Neural cell (in vitro differentiated cells): Measurements from ENCODE around the gene CFAP20DC. TPM values are rescaled to one million over a fixed set of nuclear protein-coding genes. Genes with fewer than 3 reads are reported as not detected.

Experiments used
- H2AFZ ChIP-seq: fragments of 200-600, 300-800 bp; sonication (generic), shearing (Covaris generic); 2 replicates; pipeline ENCODE4 v1.6.0; 2014; ENCODE audit warnings: low read depth, mild to moderate bottlenecking, antibody characterized with exemption, low read length, moderate library complexity
- H3F3A ChIP-seq: fragments of 200-600 bp; shearing (Covaris generic); 2 replicates; pipeline ENCODE4 v1.6.1; 2016; ENCODE audit warnings: mild to moderate bottlenecking, moderate library complexity, mixed read lengths, antibody characterized with exemption, low read length; ENCODE audit not compliant: insufficient read depth, poor library complexity, severe bottlenecking
- H3K27ac ChIP-seq: fragments of 200-600, 300-800 bp; sonication (generic), shearing (Covaris generic); 2 replicates; pipeline ENCODE4 v1.5.1; 2014; ENCODE audit warnings: mild to moderate bottlenecking, low read length, moderate library complexity
- H3K27me3 ChIP-seq: fragments of 300-800, 200-600 bp; sonication (generic), shearing (Covaris generic); 2 replicates; pipeline ENCODE4 v1.6.0; 2014; ENCODE audit warnings: mild to moderate bottlenecking, low read depth, low read length, moderate library complexity; ENCODE audit not compliant: insufficient read depth
- H3K36me3 ChIP-seq: fragments of 300-800, 200-600 bp; sonication (generic), shearing (Covaris generic); 2 replicates; pipeline ENCODE4 v1.5.1; 2014; ENCODE audit warnings: mild to moderate bottlenecking, antibody characterized with exemption, low read length, moderate library complexity; ENCODE audit not compliant: insufficient read depth
- H3K4me2 ChIP-seq: fragments of 300-800, 200-600 bp; sonication (generic), shearing (Covaris generic); 2 replicates; pipeline ENCODE4 v1.6.0; 2014; ENCODE audit warnings: mild to moderate bottlenecking, low read length
- H3K4me3 ChIP-seq: fragments of 300-800, 200-600 bp; sonication (generic), shearing (Covaris generic); 2 replicates; pipeline ENCODE4 v1.5.1; 2014; ENCODE audit warnings: mild to moderate bottlenecking, low read length, moderate library complexity
- H3K79me2 ChIP-seq: fragments of 200-600 bp; shearing (Covaris generic); replicated peaks from 2 replicates; pipeline ENCODE4 v1.6.0; 2014; ENCODE audit warnings: mild to moderate bottlenecking, low read length, moderate library complexity; ENCODE audit not compliant: insufficient read depth
- H3K9ac ChIP-seq: fragments of 300-800, 200-600 bp; sonication (generic), shearing (Covaris generic); 2 replicates; pipeline ENCODE4 v1.6.1; 2016; ENCODE audit warnings: mild to moderate bottlenecking, low read length, mixed read lengths
- H3K9me2 ChIP-seq: fragments of 200-600 bp; shearing (Covaris generic); 2 replicates; pipeline ENCODE4 v1.6.1; 2016; ENCODE audit warnings: mild to moderate bottlenecking, low read length, mixed read lengths; ENCODE audit not compliant: insufficient read depth
- H3K9me3 ChIP-seq: fragments of 200-600, 300-800 bp; sonication (generic), shearing (Covaris generic); 2 replicates; pipeline ENCODE4 v1.6.1; 2016; ENCODE audit warnings: mild to moderate bottlenecking, mixed run types, low read length, moderate library complexity, mixed read lengths
- H4K20me1 ChIP-seq: fragments of 200-600 bp; shearing (Covaris generic); 2 replicates; pipeline ENCODE4 v1.6.1; 2016; ENCODE audit warnings: mild to moderate bottlenecking, mixed run types; ENCODE audit not compliant: insufficient read depth
- CTCF ChIP-seq: fragments of 450-650 bp; IDR thresholded peaks from 2 replicates; pipeline ENCODE4 v1.5.1; 2014; ENCODE audit warnings: antibody characterized with exemption, mild to moderate bottlenecking, moderate library complexity; ENCODE audit not compliant: poor library complexity, severe bottlenecking
- EP300 ChIP-seq: fragments of 450-650 bp; conservative IDR thresholded peaks from 2 replicates; pipeline ENCODE4 v1.6.1; 2014; ENCODE audit warnings: antibody characterized with exemption, mild to moderate bottlenecking, moderate library complexity; ENCODE audit not compliant: poor library complexity, severe bottlenecking
- EZH2 ChIP-seq: fragments of 200-600, 300-800 bp; shearing (Covaris generic), sonication (generic); IDR thresholded peaks from 2 replicates; pipeline ENCODE4 v1.6.1; 2014; ENCODE audit warnings: antibody characterized with exemption, low read length, borderline replicate concordance, mild to moderate bottlenecking; ENCODE audit not compliant: insufficient read depth, poor library complexity, severe bottlenecking
- MXI1 ChIP-seq: fragments of 450-650 bp; conservative IDR thresholded peaks from 2 replicates; pipeline ENCODE4 v1.6.1; 2014; ENCODE audit warnings: antibody characterized with exemption, mild to moderate bottlenecking; ENCODE audit not compliant: poor library complexity, severe bottlenecking
- POLR2AphosphoS5 ChIP-seq: IDR thresholded peaks from 2 replicates; pipeline ENCODE4 v1.6.1; 2012
- RAD21 ChIP-seq: fragments of 450-650 bp; conservative IDR thresholded peaks from 2 replicates; pipeline ENCODE4 v1.6.1; 2014; ENCODE audit warnings: antibody characterized with exemption, mild to moderate bottlenecking, moderate library complexity
- REST ChIP-seq: IDR thresholded peaks from 2 replicates; pipeline ENCODE4 v1.6.1; 2012; ENCODE audit warnings: borderline replicate concordance
- SMC3 ChIP-seq: fragments of 450-650 bp; conservative IDR thresholded peaks from 2 replicates; pipeline ENCODE4 v1.6.1; 2014; ENCODE audit warnings: antibody characterized with exemption, mild to moderate bottlenecking, moderate library complexity; ENCODE audit not compliant: poor library complexity
- TAF1 ChIP-seq: IDR thresholded peaks from 2 replicates; pipeline ENCODE4 v1.6.1; 2012; ENCODE audit warnings: low read depth
- polyA plus RNA-seq: library from polyadenylated mRNA; depleted of rRNA; stranded (reverse); fragments of >200 nt; gene quantifications from 2 replicates; pipeline ENCODE4 v1.2.3, GENCODE V29; 2014

The CFAP20DC gene
- polyA plus RNA-seq, 1 donor from 2014 or later = not detected

DNA sequence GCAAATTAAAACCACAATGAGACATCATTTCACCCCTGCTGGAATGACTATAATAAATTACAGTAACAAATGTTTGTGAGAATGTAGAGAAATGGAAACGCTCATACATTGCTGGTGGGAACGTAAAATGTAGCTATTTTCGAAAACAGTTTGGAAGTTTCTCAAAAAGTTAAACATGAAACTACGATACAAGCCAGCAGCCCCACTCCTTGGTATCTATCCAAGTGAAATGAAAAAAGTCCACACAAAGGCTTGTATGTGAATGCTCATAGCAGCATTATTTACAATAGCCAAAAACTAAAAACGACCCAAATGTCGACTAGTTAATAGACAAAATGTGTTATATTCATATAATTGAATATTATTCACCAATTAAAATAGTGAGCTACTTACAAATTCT, 22.9 kb upstream of the CFAP20DC start:
- Histone ChIP-seq H3F3A (no peaks in the 10 kb centered on the region), H3K36me3 (no peaks in the 10 kb centered on the region), H3K27me3 (no peaks in the 10 kb centered on the region), H3K4me2 (no peak overlapping the region), H3K9ac (no peak overlapping the region), H2AFZ (no peak overlapping the region), H4K20me1 (no peaks in the 10 kb centered on the region), H3K9me2 (no peaks in the 10 kb centered on the region), H3K4me3 (no peak overlapping the region), H3K79me2 (no peaks in the 10 kb centered on the region), H3K9me3 (no peaks in the 10 kb centered on the region), H3K27ac (no peak overlapping the region)
- TF ChIP-seq RAD21 (no peak), SMC3 (no peak), EP300 (no peak), EZH2 (no peak), POLR2AphosphoS5 (no peak), REST (no peak), TAF1 (no peak)

DNA sequence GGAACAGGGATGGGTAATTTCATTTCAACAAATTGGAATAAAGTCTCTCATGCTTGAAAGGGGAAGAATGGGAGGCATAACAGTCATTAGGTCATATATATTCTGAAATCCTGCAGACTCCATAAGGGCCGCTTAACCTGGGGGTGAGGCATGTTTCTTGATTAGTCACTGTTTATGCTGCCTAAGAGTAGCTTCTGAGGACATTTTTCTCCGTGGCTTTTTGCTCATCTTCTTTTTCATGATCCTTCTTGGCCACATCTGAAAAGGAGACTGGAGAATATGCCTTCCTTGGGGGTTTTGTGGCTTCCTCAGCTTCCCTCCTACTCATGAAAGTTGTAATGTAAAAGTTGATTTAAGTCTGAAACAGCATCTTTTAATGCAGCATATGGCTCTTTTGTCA, 20.0 kb upstream of the CFAP20DC start:
- Histone ChIP-seq H3K9ac (no peak overlapping the region), H3K79me2 (no peaks in the 10 kb centered on the region), H3K4me2 (no peak overlapping the region), H4K20me1 (no peaks in the 10 kb centered on the region), H3K9me2 (no peaks in the 10 kb centered on the region), H3K9me3 (no peaks in the 10 kb centered on the region), H2AFZ (no peak overlapping the region), H3K4me3 (no peak overlapping the region), H3K27ac (no peak overlapping the region), H3K27me3 (no peaks in the 10 kb centered on the region), H3F3A (no peaks in the 10 kb centered on the region), H3K36me3 (no peaks in the 10 kb centered on the region)
- TF ChIP-seq TAF1 = no peak
- TF ChIP-seq EZH2 = no peak
- TF ChIP-seq CTCF = no peak
- no peak for TF ChIP-seq REST
- TF ChIP-seq POLR2AphosphoS5 = no peak
- TF ChIP-seq SMC3 = no peak
- no peak for TF ChIP-seq MXI1
- no peak for TF ChIP-seq RAD21
- TF ChIP-seq EP300 = no peak
